AG04450 (cell line): ENCODE results near the gene TRIM6. TPM values are rescaled to one million over a fixed set of nuclear protein-coding genes. Genes with fewer than 3 reads are reported as not detected.

Experiments
- CTCF ChIA-PET: fragments of 300-600, 350-600 bp; formaldehyde crosslinking; extraction: SDS; loops from one replicate; lab custom pipeline; 2022; ENCODE audit warnings: antibody characterized with exemption, inconsistent platforms; lab: Charles Lee
- POLR2A ChIA-PET: fragments of 350-600 bp; formaldehyde crosslinking; extraction: SDS; loops from one replicate; lab custom pipeline; 2021; ENCODE audit warnings: antibody characterized with exemption, inconsistent platforms; lab: Yijun Ruan, JAX
- DNase-seq: peaks from one replicate; pipeline ENCODE4 v3.0.0-alpha.2; 2011; ENCODE audit warnings: low read depth, low spot score
- H3K27ac ChIP-seq: one replicate; pipeline ENCODE4 v1.5.1; 2012; ENCODE audit warnings: low read depth, low read length, control low read depth
- H3K27me3 ChIP-seq: one replicate; pipeline ENCODE4 v1.6.0; 2012; ENCODE audit warnings: low read length; ENCODE audit not compliant: control insufficient read depth, insufficient read depth
- H3K4me3 ChIP-seq: 2 replicates; pipeline ENCODE4 v1.5.1; 2011; ENCODE audit warnings: mild to moderate bottlenecking, low read depth, low read length, control low read depth
- H3K9me3 ChIP-seq: 2 replicates; pipeline ENCODE4 v1.5.1; 2012; ENCODE audit warnings: low read length; ENCODE audit not compliant: control insufficient read depth, insufficient read depth
- CTCF ChIP-seq: IDR thresholded peaks from 2 replicates; pipeline ENCODE4 v1.5.1; 2011; ENCODE audit warnings: low read depth, low read length, control low read depth, inconsistent platforms
- polyA plus RNA-seq: library from polyadenylated mRNA; depleted of rRNA; stranded (reverse); fragments of >200 nt; gene quantifications from 2 replicates; pipeline ENCODE4 v1.2.3, GENCODE V29; 2011

TRIM6 gene
- polyA plus RNA-seq, 1 experiment: 6.8 TPM

- no peak for DNase-seq
- TF ChIP-seq CTCF: no peak
- Histone ChIP-seq H3K27me3 (no peaks in the 10 kb centered on the region), H3K27ac (no peak overlapping the region), H3K9me3 (peaks cover 4% of the 10 kb centered on the region; the same call in 1 of the 2 replicates), H3K4me3 (no peak overlapping the region)
- ChIA-PET CTCF (interaction anchor here (1.0 kb wide), 1 partner anchor 93 kb away, joined by 3 read pairs; the partner anchor contains the start of gene TRIM5), POLR2A (no interaction called here)
These were observed 4.8 kb upstream of the TRIM6 start for GRCh38 chr11:5591613-5592012.

- CTCF ChIA-PET: interaction anchor here (0.7 to 1.0 kb wide), 2 partner anchors 27 to 92 kb away, joined by 3 to 6 read pairs; partner anchors contain the start of gene TRIM5
- POLR2A ChIA-PET: interaction anchor here (0.7 kb wide), 1 partner anchor 98 kb away, joined by 3 read pairs; no protein-coding TSS in a partner anchor
- H3K27me3 ChIP-seq: no peaks in the 10 kb centered on the region
These were observed 3.8 kb upstream of the TRIM6 start for GRCh38 chr11:5592615-5593014.

GRCh38 chr11:5593146-5593545 is 3.3 kb upstream of the TRIM6 start:
- CTCF ChIA-PET: no interaction called here

More at GRCh38 chr11:5592615-5593014, 3.8 kb upstream of the TRIM6 start:
- no peak overlapping the region for H3K27ac ChIP-seq
- DNase-seq: no peak
- H3K9me3 ChIP-seq: peaks cover 4% of the 10 kb centered on the region; the same call in 1 of the 2 replicates
- H3K4me3 ChIP-seq: no peak overlapping the region
- TF ChIP-seq CTCF: no peak

GRCh38 chr11:5597953-5598352 is 1.5 kb downstream of the TRIM6 start:
- H3K4me3 ChIP-seq: no peak overlapping the region

More at GRCh38 chr11:5593146-5593545, 3.3 kb upstream of the TRIM6 start:
- Histone ChIP-seq H3K27ac (no peak overlapping the region), H3K4me3 (no peak overlapping the region), H3K9me3 (peaks cover 4% of the 10 kb centered on the region; the same call in 1 of the 2 replicates), H3K27me3 (no peaks in the 10 kb centered on the region)
- POLR2A ChIA-PET: no interaction called here
- TF ChIP-seq CTCF: no peak
- no peak for DNase-seq

More at GRCh38 chr11:5597953-5598352, 1.5 kb downstream of the TRIM6 start:
- POLR2A ChIA-PET: no interaction called here
- Histone ChIP-seq H3K27me3 (no peaks in the 10 kb centered on the region), H3K9me3 (no peaks in the 10 kb centered on the region), H3K27ac (no peak overlapping the region)
- DNase-seq: no peak
- CTCF ChIA-PET: interaction anchor here (1.5 to 2.0 kb wide), 2 partner anchors 87 to 207 kb away, joined by 4 to 7 read pairs; partner anchors contain the start of gene TRIM5
- no peak for TF ChIP-seq CTCF
